ENCODE data around the gene MBNL2.

MBNL2 gene

GRCh38 chr13:97255515-97256021 is 33.4 kb downstream of the MBNL2 start:
- DNase-seq: no peak

DNA sequence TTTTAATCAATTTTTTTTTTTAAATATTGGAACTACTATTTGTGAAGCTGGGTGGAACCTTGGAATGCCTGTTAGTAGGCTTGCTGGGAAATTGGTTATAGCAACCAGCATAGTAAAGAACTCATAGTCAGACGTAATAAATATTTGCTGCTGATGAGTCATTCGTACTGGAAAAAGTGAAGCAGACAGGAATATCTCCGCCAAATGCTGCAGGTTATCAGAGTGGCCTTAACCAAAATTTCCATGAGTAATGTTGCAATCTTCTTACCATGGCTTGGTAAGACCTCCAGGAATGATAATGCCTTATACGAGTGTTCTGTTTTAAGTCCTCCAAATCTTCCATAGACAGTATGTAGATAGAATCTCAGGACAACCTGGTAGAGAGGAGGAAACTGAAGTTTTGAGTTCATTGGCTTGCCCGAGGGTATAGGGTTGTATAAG is 34.2 kb downstream of the MBNL2 start:
- DNase-seq: no peak

- no peak for DNase-seq
Measured at GRCh38 chr13:97257228-97257755, 35.2 kb downstream of the MBNL2 start.

DNA sequence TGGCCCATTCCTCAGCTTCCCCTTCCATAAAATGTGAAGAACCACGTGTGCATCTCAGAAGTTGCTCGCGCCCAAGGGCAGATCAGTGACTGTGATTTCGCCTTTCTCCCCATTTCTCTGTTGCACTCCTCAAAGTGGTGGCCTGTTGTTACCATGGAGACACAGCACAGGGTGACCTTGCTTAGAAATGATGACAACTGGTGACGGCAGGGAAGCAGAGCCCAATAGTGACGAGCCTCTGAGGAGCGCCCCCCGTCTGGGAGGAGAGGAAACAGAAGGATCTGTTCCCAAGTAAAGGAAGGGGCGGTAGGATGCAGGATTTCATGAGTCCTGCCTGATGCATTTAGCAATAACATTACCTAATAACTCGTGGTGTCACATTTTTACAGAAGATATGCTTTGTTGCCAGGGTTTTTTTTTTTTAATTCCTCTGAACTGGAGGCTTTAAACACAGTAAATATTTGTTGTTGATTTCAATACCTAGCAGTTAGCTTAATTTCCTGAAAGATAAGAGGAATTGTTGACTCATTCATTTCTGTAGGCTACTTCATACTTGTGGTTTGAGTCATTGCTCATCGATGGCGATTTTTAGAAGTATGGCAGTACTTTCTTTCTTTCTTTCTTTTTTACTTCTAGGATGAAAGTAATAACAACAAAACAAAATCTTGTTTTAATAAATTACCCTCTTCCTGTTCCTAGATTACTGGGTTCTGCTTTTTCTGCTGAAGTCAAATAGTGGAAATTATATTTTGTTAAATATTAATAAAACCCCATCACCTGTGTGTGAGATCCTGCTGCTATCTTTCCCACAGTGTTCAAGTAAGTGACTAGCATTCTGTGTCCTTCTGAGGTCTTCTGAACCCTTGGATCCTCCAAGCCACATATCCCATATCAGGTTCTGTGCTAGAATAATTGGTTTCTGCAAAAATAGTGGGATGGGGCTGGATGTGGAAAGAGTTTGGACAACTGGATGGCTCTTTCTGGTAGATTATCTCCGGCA is 36.0 kb downstream of the MBNL2 start:
- DNase-seq: peak; percentile 66

DNA sequence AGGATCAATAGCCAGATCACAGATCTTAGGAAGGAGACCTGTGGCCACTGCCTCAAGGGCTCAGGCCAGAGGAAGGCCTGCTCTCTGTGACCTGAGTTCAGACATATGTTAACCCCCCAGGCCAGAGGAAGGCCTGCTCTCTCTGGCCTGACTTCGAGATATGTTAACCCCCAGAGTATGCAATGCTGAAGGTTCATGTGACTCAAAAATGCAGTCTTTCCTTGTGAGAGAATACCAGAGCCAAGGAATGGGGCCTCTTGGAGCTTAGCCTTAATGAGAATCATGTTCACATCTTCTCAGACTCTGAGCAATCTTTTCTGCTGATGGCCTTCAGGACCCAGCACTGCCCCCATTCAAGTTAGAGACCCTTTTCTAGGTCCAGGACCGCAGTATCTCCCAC is 36.7 kb downstream of the MBNL2 start:
- no peak for DNase-seq

DNA sequence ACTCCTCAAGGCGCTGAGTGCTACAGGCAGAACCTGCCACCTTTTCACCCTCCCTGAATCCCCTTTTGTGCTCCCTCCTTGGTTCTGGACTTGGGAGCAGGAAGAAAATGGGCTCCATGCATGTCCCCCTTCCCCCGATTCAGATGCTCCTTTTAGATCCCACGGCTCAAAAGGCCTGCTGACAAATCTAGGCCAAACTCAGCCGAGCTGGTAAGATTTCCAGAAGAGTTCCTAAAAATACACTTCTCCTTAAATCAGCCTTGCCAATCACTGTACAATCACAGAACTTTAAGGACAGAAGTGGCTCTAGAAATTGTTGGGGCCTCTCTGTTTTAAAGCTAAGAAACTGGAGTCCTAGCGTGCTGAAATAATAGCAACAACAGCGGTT is 37.3 kb downstream of the MBNL2 start:
- DNase-seq: no peak

DNA sequence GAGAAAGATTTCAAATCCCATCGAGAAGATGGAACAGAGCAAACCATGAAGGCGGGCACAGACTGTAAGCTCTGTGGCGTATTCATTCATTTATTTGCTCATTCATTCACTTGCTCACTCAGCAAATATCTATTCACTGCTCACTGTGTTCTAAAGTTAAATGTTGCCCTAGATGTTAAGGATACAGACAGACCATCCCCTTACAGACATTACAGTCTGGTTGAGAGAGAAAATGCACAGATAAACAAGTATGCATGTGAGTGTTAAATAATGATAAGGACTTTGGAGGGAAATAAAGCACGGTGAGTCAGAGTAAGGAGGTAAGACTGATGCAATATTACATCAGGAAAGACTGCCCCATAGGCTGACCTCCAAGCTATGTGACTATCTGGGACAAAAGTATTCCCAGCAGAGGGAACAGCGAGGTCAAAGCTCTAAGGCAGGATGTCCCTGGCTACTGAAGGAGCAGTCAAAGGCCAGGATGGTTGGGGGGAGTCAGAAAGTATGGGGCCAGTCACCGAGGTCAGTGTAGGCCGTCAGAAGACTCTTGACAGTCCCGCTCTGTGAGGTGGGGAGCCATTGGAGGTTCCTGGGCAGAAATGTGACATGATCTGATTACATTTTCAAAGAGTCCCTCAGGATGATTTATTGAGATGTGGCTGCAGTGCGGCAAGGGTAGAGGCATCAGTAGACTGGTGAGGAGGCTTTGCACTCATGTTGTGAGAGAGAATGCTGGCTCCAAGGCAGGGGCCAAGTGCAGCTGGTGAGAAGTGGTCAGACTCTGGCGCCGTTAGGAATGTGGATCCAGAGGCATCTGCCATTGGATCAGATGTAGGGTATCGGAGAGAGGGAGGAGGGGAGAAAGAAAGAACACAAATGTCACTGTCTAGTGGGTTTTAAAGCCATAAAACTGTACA is 37.9 kb downstream of the MBNL2 start:
- DNase-seq: no peak

- DNase-seq: peak; percentile 73
Measured at GRCh38 chr13:97261254-97262005, 39.3 kb downstream of the MBNL2 start.

GRCh38 chr13:97262058-97262457 is 39.9 kb downstream of the MBNL2 start:
- peak; percentile 66 for DNase-seq

DNA sequence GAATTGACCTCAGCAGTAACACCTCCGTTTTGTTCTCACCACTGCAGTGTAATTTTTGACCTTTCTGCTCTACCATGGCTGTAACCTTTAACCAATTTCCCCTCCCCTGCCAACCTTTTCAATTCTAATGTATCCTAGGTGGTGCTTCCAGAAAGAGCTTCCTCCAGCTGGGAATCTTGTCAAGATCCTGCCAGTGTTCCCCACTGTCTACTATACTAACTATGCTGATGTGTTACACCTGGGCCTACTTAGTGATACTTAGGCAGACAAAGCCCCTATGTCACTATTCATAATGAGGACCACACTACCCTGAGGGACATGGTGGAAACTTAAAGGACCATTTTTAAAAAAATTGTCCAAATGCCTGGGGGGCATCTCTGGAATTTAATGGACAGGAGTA is 41.0 kb downstream of the MBNL2 start:
- no peak for DNase-seq

DNA sequence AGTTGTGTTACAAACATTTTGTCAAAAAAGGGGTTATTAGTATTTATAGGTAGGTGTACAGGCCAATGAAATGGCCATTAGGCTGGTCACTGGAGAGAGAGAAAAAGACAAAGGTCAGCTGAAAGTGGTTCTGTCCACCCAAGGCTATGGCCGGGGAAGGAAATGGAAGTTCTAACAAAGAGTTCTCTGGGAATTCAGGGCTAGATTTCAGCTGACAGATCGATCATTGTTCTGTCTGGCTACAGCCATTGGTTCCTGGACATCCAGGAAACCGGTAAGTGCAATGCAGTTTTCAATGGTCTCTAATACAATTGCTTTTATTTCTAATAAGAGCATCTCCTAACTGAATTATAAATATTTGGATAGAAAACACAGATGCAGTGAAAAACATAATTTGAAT is 42.5 kb downstream of the MBNL2 start:
- DNase-seq: no peak

DNA sequence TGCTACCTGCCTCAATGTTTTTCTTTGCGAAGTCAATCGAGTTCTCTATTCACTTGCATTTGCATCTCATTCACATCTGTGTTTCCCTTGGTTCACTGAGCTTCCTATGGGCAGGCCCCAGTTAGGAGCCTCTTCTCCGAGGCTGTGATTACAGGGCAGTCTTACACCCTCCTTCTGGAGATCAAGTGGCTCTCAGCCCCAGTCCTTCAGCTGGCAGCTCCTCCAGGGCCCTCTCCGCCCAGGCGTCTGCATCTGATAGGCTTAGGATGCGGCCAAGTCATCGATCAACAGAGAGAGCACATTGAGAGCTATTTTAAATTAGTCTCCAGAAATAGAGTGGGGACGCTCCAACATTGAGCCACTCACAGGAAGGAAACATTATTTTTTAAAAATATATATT is 44.2 kb downstream of the MBNL2 start:
- no peak for DNase-seq

- no peak for DNase-seq
Measured at GRCh38 chr13:97266772-97267417, 44.8 kb downstream of the MBNL2 start.

GRCh38 chr13:97267418-97268059 is 45.4 kb downstream of the MBNL2 start:
- no peak for DNase-seq

- no peak for DNase-seq
Measured at GRCh38 chr13:97268772-97269171, 46.6 kb downstream of the MBNL2 start.

- DNase-seq: no peak
Measured at GRCh38 chr13:97269603-97270002, 47.5 kb downstream of the MBNL2 start.

- DNase-seq: no peak
Measured at GRCh38 chr13:97272526-97272925, 50.4 kb downstream of the MBNL2 start.

DNA sequence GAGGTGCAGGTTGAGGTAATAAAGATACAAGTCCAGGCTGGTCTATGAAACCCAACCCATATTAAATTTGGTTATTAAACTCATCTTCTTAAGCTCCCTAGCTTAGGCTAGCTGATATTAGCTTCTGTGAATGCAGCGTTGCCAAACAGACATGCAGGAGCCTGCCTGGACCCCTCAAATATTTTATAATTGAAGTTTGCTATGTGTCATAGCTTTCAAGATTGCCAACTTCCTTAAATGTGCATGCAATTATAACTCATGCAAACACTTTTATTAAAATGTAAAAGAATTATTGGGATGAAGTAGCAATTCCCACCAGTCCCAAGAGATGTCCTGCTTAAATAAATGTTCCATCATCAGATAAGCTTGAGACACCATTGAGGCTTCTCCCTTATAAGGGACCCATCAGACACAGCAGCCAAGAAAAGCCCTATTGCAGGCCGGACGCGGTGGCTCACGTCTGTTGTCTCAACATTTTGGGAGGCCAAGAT is 51.3 kb downstream of the MBNL2 start:
- no peak for DNase-seq

DNA sequence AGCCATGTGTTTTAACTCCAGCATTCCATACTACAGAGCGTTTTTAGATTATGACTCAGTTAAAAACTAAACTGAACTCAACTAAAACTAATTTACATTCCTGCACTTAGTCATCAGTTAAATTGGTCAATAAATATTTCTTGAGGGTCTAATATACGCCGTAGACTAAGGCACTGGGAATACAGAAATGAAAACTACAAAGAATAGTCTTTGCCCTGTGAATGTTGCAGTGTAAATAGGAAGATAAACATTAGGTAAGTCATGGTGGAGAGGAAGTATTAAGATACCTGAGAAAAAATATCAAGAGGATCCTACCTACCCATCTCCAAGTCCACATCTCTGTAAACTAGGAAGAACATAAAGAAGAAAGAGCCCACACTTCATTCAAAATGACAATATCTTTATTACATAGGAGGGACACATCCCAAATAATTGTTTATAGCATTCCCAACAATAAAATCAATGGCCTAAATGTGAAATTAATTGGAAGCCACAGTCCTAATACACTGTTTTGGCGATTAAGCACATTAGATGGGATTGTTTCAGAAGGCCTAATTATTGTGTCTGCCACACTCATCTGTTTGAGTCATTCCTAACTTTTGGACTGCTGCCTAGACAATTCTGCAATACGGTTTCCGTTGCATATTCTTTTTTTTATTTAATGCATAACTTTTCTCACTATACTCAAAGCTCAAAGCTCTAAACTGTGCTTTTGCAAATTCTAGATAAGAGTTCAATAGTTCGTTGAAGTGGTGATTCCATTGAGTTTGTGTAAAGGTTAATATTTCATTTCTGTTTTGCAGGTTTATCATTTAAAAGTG is 52.9 kb downstream of the MBNL2 start:
- no peak for DNase-seq
